H9 (cell line): ENCODE results near the gene KRT15. TPM values are rescaled to one million over a fixed set of nuclear protein-coding genes. Genes with fewer than 3 reads are reported as not detected.

ENCODE experiments used
- DNase-seq: peaks from one replicate; pipeline ENCODE4 v3.0.0-alpha.2; 2017
- H2AFZ ChIP-seq: one replicate; pipeline ENCODE4 v1.6.1; 2013; ENCODE audit warnings: mild to moderate bottlenecking, low read length, control low read depth, moderate library complexity
- H2AK5ac ChIP-seq: 2 replicates; pipeline ENCODE4 v1.6.1; 2013; ENCODE audit warnings: low read length, control low read depth, mixed read lengths; ENCODE audit not compliant: insufficient read length
- H2BK120ac ChIP-seq: one replicate; pipeline ENCODE4 v1.6.1; 2013; ENCODE audit warnings: low read depth, mild to moderate bottlenecking, low read length, control low read depth, inconsistent platforms; ENCODE audit not compliant: poor library complexity, severe bottlenecking
- H2BK12ac ChIP-seq: 2 replicates; pipeline ENCODE4 v1.6.1; 2013; ENCODE audit warnings: low read length, control low read depth, mixed read lengths, low read depth; ENCODE audit not compliant: insufficient read length
- H2BK15ac ChIP-seq: 2 replicates; pipeline ENCODE4 v1.6.1; 2013; ENCODE audit warnings: low read depth, low read length, control low read depth
- H2BK20ac ChIP-seq: one replicate; pipeline ENCODE4 v1.6.1; 2013; ENCODE audit warnings: low read depth, mild to moderate bottlenecking, low read length, control low read depth, inconsistent platforms; ENCODE audit not compliant: poor library complexity, severe bottlenecking
- H2BK5ac ChIP-seq: 2 replicates; pipeline ENCODE4 v1.6.1; 2013; ENCODE audit warnings: low read length, control low read depth, mixed read lengths; ENCODE audit not compliant: insufficient read length
- H3K14ac ChIP-seq: 2 replicates; pipeline ENCODE4 v1.6.1; 2013; ENCODE audit warnings: low read length, control low read depth; ENCODE audit not compliant: insufficient read depth
- H3K18ac ChIP-seq: 2 replicates; pipeline ENCODE4 v1.6.1; 2013; ENCODE audit warnings: low read depth, mild to moderate bottlenecking, mixed read lengths, low read length, control low read depth; ENCODE audit not compliant: insufficient read length
- H3K23ac ChIP-seq: 2 replicates; pipeline ENCODE4 v1.6.1; 2013; ENCODE audit warnings: low read length, control low read depth, mixed read lengths, low read depth; ENCODE audit not compliant: insufficient read length
- H3K23me2 ChIP-seq: 2 replicates; pipeline ENCODE4 v1.6.1; 2013; ENCODE audit warnings: low read depth, mild to moderate bottlenecking, mixed read lengths, low read length, control low read depth; ENCODE audit not compliant: insufficient read length, poor library complexity, severe bottlenecking
- H3K27ac ChIP-seq: 2 replicates; pipeline ENCODE4 v1.5.1; 2013; ENCODE audit warnings: low read length, control low read depth, mixed read lengths, low read depth; ENCODE audit not compliant: insufficient read length
- H3K27me3 ChIP-seq: 2 replicates; pipeline ENCODE4 v1.6.1; 2013; ENCODE audit warnings: low read length, control low read depth, inconsistent platforms; ENCODE audit not compliant: insufficient read depth
- H3K4ac ChIP-seq: 2 replicates; pipeline ENCODE4 v1.6.1; 2013; ENCODE audit warnings: low read depth, mild to moderate bottlenecking, control low read depth, inconsistent platforms, low read length, moderate library complexity
- H3K4me1 ChIP-seq: 2 replicates; pipeline ENCODE4 v1.6.1; 2013; ENCODE audit warnings: low read length, control low read depth, inconsistent platforms; ENCODE audit not compliant: insufficient read depth
- H3K4me2 ChIP-seq: 2 replicates; pipeline ENCODE4 v1.6.1; 2013; ENCODE audit warnings: low read length, control low read depth, mixed read lengths; ENCODE audit not compliant: insufficient read length, insufficient read depth
- H3K56ac ChIP-seq: 2 replicates; pipeline ENCODE4 v1.6.1; 2013; ENCODE audit warnings: low read depth, mild to moderate bottlenecking, mixed read lengths, low read length, control low read depth; ENCODE audit not compliant: insufficient read length
- H3K79me1 ChIP-seq: 2 replicates; pipeline ENCODE4 v1.6.1; 2013; ENCODE audit warnings: low read depth, mild to moderate bottlenecking, moderate library complexity, low read length, control low read depth, inconsistent platforms; ENCODE audit not compliant: insufficient read depth, poor library complexity, severe bottlenecking
- H3K79me2 ChIP-seq: 2 replicates; pipeline ENCODE4 v1.6.1; 2013; ENCODE audit warnings: low read length, control low read depth, inconsistent platforms; ENCODE audit not compliant: insufficient read depth
- H3K9ac ChIP-seq: 2 replicates; pipeline ENCODE4 v1.6.1; 2013; ENCODE audit warnings: low read length, control low read depth, mixed read lengths; ENCODE audit not compliant: insufficient read length; ENCODE audit errors: extremely low read depth
- H3K9me3 ChIP-seq: one replicate; pipeline ENCODE4 v1.6.1; 2013; ENCODE audit warnings: low read depth, low read length, inconsistent platforms; ENCODE audit not compliant: control insufficient read depth
- H3T11ph ChIP-seq: one replicate; pipeline ENCODE4 v1.6.1; 2013; ENCODE audit warnings: mild to moderate bottlenecking, low read length, control low read depth, inconsistent platforms
- H4K20me1 ChIP-seq: one replicate; pipeline ENCODE4 v1.6.1; 2013; ENCODE audit not compliant: control insufficient read depth, insufficient read length, insufficient read depth
- H4K5ac ChIP-seq: 2 replicates; pipeline ENCODE4 v1.6.1; 2013; ENCODE audit warnings: low read depth, mild to moderate bottlenecking, mixed read lengths, low read length, control low read depth; ENCODE audit not compliant: insufficient read length
- H4K8ac ChIP-seq: replicated peaks from 2 replicates; pipeline ENCODE4 v1.6.1; 2013; ENCODE audit warnings: low read length, control low read depth, mixed read lengths, low read depth; ENCODE audit not compliant: insufficient read length
- H4K91ac ChIP-seq: 2 replicates; pipeline ENCODE4 v1.6.1; 2013; ENCODE audit warnings: low read depth, mild to moderate bottlenecking, moderate library complexity, mixed read lengths, low read length, control low read depth; ENCODE audit not compliant: insufficient read length
- H3K27ac Mint-ChIP-seq, 3 experiments: 2 replicates in 2 of 3; 3 replicates in 1 of 3; pipeline ENCODE4 v1.8.0; 2020 to 2021; ENCODE audit warnings: mixed read lengths in 3 of 3, mild to moderate bottlenecking in 1 of 3, moderate library complexity in 1 of 3
- H3K27me3 Mint-ChIP-seq: 2 replicates; pipeline ENCODE4 v1.8.0; 2021; ENCODE audit warnings: low read depth, mild to moderate bottlenecking, moderate library complexity, mixed read lengths
- H3K36me3 Mint-ChIP-seq, 3 experiments: 2 replicates in 2 of 3; 3 replicates in 1 of 3; pipeline ENCODE4 v1.8.0; 2020 to 2021; ENCODE audit warnings: low read depth in 3 of 3, mixed read lengths in 3 of 3; ENCODE audit not compliant: insufficient read depth in 1 of 3
- H3K4me1 Mint-ChIP-seq, 2 experiments: 2 replicates each; pipeline ENCODE4 v1.8.0; 2020; ENCODE audit warnings: mixed read lengths in 2 of 2
- H3K4me3 Mint-ChIP-seq, 2 experiments: 2 replicates in 1 of 2; 3 replicates in 1 of 2; pipeline ENCODE4 v1.8.0; 2020 to 2021; ENCODE audit warnings: mild to moderate bottlenecking in 2 of 2, mixed read lengths in 2 of 2, moderate library complexity in 1 of 2
- H3K9me3 Mint-ChIP-seq, 2 experiments: 2 replicates in 1 of 2; 3 replicates in 1 of 2; pipeline ENCODE4 v1.8.0; 2020; ENCODE audit warnings: mild to moderate bottlenecking in 2 of 2, mixed read lengths in 2 of 2, moderate library complexity in 1 of 2
- WGBS: extraction: QIAGEN DNeasy Blood & Tissue Kit; methylation state at CpG from one replicate; pipeline ENCODE4 v1.1.7; 2013; ENCODE audit warnings: missing lambda C conversion rate, low lambda C conversion rate, mixed read lengths; ENCODE audit not compliant: insufficient read length; ENCODE audit errors: extremely low coverage; 5-methylcytosine and 5-hydroxymethylcytosine counted together
- total RNA-seq: library from RNA; stranded (reverse); gene quantifications from 2 replicates; pipeline ENCODE4 v1.2.1, GENCODE V29; 2021
- TF ChIP-seq, protein P1 (sequence below): fragments of 200-600 bp; sonication (generic); conservative IDR thresholded peaks from 3 replicates; pipeline ENCODE4 v1.8.0; 2021; ENCODE audit warnings: antibody characterized with exemption, mild to moderate bottlenecking

Gene KRT15
- total RNA-seq, 1 experiment from 2014 or later = 0.87 TPM

DNA sequence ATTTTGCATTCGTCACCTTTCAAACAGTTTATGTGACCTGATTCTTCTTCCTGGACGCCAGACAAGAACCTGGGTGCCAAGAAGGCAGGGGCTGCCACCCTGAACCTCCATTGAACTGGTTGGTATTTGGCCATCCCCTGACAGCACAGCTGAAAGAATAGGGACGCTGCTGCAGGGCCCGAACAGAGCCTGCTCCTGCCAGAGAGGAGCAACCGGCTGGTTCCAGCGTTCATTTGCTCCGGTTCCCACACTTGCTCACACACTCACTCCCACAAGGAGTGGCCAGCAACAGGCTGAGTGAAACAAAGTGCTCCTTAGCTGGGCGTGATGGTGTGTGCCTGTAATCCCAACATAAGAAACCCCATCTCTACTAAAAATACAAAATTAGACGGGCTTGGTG, 38.2 kb upstream of the KRT15 start:
- no peak overlapping the region for H3K27ac Mint-ChIP-seq
- no peaks in the 10 kb centered on the region for H3K9me3 ChIP-seq
- no peaks in the 10 kb centered on the region for H3K36me3 Mint-ChIP-seq
- no peak overlapping the region for H2BK15ac ChIP-seq
- H3K27me3 ChIP-seq = no peaks in the 10 kb centered on the region
- no peak overlapping the region for H2BK12ac ChIP-seq
- H3K14ac ChIP-seq = no peak overlapping the region
- H3K79me1 ChIP-seq = no peaks in the 10 kb centered on the region
- no peak overlapping the region for H3K4me2 ChIP-seq
- H2BK5ac ChIP-seq = no peak overlapping the region
- no peak for DNase-seq
- H3K56ac ChIP-seq = no peak overlapping the region
- H3K18ac ChIP-seq = no peak overlapping the region
- H4K8ac ChIP-seq = no peak overlapping the region
- H2BK120ac ChIP-seq = no peak overlapping the region
- no peaks in the 10 kb centered on the region for H3K4me1 ChIP-seq
- no peak overlapping the region; a peak in 1 of 5 replicates for H3K4me3 Mint-ChIP-seq
- no peaks in the 10 kb centered on the region for H3K23me2 ChIP-seq
- no CpG with 5 or more reads among the region's 9 CpGs for WGBS
- no peak overlapping the region for H2BK20ac ChIP-seq
- peaks cover 8 to 13% of the 10 kb centered on the region in 2 experiments for H3K4me1 Mint-ChIP-seq
- H3K4ac ChIP-seq = no peak overlapping the region
- H3K9me3 Mint-ChIP-seq = no peaks in the 10 kb centered on the region
- no peak overlapping the region for H2AK5ac ChIP-seq
- no peak overlapping the region for H4K5ac ChIP-seq
- no peaks in the 10 kb centered on the region for H4K20me1 ChIP-seq
- H3K9ac ChIP-seq = no peak overlapping the region
- H3T11ph ChIP-seq = no peak overlapping the region
- no peak overlapping the region for H4K91ac ChIP-seq
- H3K79me2 ChIP-seq = no peaks in the 10 kb centered on the region
- no peak overlapping the region for H3K27ac ChIP-seq
- H3K27me3 Mint-ChIP-seq = peaks cover 13% of the 10 kb centered on the region
- TF ChIP-seq, protein P1, sequence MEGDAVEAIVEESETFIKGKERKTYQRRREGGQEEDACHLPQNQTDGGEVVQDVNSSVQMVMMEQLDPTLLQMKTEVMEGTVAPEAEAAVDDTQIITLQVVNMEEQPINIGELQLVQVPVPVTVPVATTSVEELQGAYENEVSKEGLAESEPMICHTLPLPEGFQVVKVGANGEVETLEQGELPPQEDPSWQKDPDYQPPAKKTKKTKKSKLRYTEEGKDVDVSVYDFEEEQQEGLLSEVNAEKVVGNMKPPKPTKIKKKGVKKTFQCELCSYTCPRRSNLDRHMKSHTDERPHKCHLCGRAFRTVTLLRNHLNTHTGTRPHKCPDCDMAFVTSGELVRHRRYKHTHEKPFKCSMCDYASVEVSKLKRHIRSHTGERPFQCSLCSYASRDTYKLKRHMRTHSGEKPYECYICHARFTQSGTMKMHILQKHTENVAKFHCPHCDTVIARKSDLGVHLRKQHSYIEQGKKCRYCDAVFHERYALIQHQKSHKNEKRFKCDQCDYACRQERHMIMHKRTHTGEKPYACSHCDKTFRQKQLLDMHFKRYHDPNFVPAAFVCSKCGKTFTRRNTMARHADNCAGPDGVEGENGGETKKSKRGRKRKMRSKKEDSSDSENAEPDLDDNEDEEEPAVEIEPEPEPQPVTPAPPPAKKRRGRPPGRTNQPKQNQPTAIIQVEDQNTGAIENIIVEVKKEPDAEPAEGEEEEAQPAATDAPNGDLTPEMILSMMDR = no peak
- no peak overlapping the region for H2AFZ ChIP-seq
- no peak overlapping the region for H3K23ac ChIP-seq
